Liver (tissue), 3 donors: ENCODE data around the gene VWA3B.
"Not testable (repeated sequence)": the region's sequence is repeated elsewhere in the genome, so short reads cannot be mapped to it uniquely, and the experiment has no call there.

ENCODE experiments used
- CTCF ChIP-seq: fragments of 150-350 bp; IDR thresholded peaks from 2 replicates; pipeline ENCODE4 v1.5.1; 2017; ENCODE audit warnings: improper control_type of control experiment, low read depth, low read length; ENCODE audit not compliant: missing input control
- EGR1 ChIP-seq, 2 donors: IDR thresholded peaks; 2 replicates each; pipeline ENCODE4 v1.6.1; 2016 to 2018; ENCODE audit warnings: antibody characterized with exemption in 2 of 2, low read depth in 2 of 2
- FOXA1 ChIP-seq: IDR thresholded peaks from 2 replicates; pipeline ENCODE4 v1.6.1; 2016; ENCODE audit warnings: antibody characterized with exemption
- GABPA ChIP-seq, 2 donors: IDR thresholded peaks in 1 of 2; conservative IDR thresholded peaks in 1 of 2; 2 replicates each; pipeline ENCODE4 v1.6.1; 2016; ENCODE audit warnings: antibody characterized with exemption in 2 of 2, mild to moderate bottlenecking in 1 of 2, moderate library complexity in 1 of 2
- JUND ChIP-seq, 2 donors: IDR thresholded peaks; 2 replicates each; pipeline ENCODE4 v1.6.1; 2016; ENCODE audit warnings: antibody characterized with exemption in 2 of 2
- MAX ChIP-seq: IDR thresholded peaks from 2 replicates; pipeline ENCODE4 v1.6.1; 2016; ENCODE audit warnings: antibody characterized with exemption
- REST ChIP-seq: IDR thresholded peaks from 2 replicates; pipeline ENCODE4 v1.6.1; 2016; ENCODE audit warnings: antibody characterized with exemption, mild to moderate bottlenecking
- RXRA ChIP-seq, 2 donors: IDR thresholded peaks; 2 replicates each; pipeline ENCODE4 v1.6.1; 2017 to 2018; ENCODE audit warnings: antibody characterized with exemption in 2 of 2, mild to moderate bottlenecking in 1 of 2
- SP1 ChIP-seq: IDR thresholded peaks from 2 replicates; pipeline ENCODE4 v1.6.1; 2018; ENCODE audit warnings: antibody characterized with exemption, mild to moderate bottlenecking
- TAF1 ChIP-seq: conservative IDR thresholded peaks from 2 replicates; pipeline ENCODE4 v1.6.1; 2016; ENCODE audit warnings: antibody characterized with exemption, mild to moderate bottlenecking
- YY1 ChIP-seq: IDR thresholded peaks from 2 replicates; pipeline ENCODE4 v1.6.1; 2016; ENCODE audit warnings: antibody characterized with exemption, mild to moderate bottlenecking
- ZBTB33 ChIP-seq: IDR thresholded peaks from 2 replicates; pipeline ENCODE4 v1.6.1; 2016; ENCODE audit warnings: antibody characterized with exemption
- donor health status: healthy.
- donor health status: healthy.

GRCh38 chr2:98102315-98102714 is 15.3 kb downstream of the VWA3B start:
- TF ChIP-seq EGR1 (IDR thresholded peaks at IDR 0.05; ENCODE audit: low read depth in 2 of 2); CTCF; SP1; REST; JUND (IDR thresholded peaks at IDR 0.05); RXRA (IDR thresholded peaks at IDR 0.05); GABPA (IDR thresholded peaks at IDR 0.05 in 1 of 2, conservative IDR thresholded peaks at IDR 0.05 in 1 of 2); TAF1; MAX; ZBTB33; FOXA1; YY1: not testable (repeated sequence)
